Large intestine (tissue), 3 donors: ENCODE results near the gene SLC23A2. TPM values are rescaled to one million over a fixed set of nuclear protein-coding genes. Genes with fewer than 3 reads are reported as not detected.
A peak's percentile ranks its signal among the peaks of the same experiment; 100 is the strongest.

ENCODE experiments used
- DNase-seq, 2 donors: peaks; one replicate each; pipeline versions ENCODE4 v3.0.0 to v3.0.0-alpha.2; 2013
- H3K27ac ChIP-seq: one replicate; pipeline ENCODE4 v1.5.1; 2013; ENCODE audit warnings: low read length
- H3K27me3 ChIP-seq: 2 replicates; pipeline ENCODE4 v1.6.1; 2013; ENCODE audit warnings: low read length; ENCODE audit not compliant: control insufficient read depth, insufficient read depth
- H3K36me3 ChIP-seq: 2 replicates; pipeline ENCODE4 v1.6.1; 2013; ENCODE audit warnings: low read length; ENCODE audit not compliant: control insufficient read depth, insufficient read depth
- H3K4me1 ChIP-seq: one replicate; pipeline ENCODE4 v1.6.1; 2013; ENCODE audit warnings: low read length; ENCODE audit not compliant: control insufficient read depth, insufficient read depth
- H3K4me3 ChIP-seq: one replicate; pipeline ENCODE4 v1.5.1; 2013; ENCODE audit warnings: low read length
- H3K9me3 ChIP-seq: one replicate; pipeline ENCODE4 v1.6.1; 2013; ENCODE audit warnings: mild to moderate bottlenecking, low read depth, low read length, moderate library complexity; ENCODE audit not compliant: control insufficient read depth
- WGBS: methylation state at CpG from one replicate; pipeline ENCODE4 v1.1.5; 2013; ENCODE audit warnings: low lambda C conversion rate; ENCODE audit not compliant: insufficient coverage; 5-methylcytosine and 5-hydroxymethylcytosine counted together
- polyA plus RNA-seq: library from polyadenylated mRNA; unstranded; fragments of 120-200 nt; gene quantifications from one replicate; pipeline ENCODE4 v1.2.1, GENCODE V29; 2013

Gene SLC23A2
- polyA plus RNA-seq, 1 donor: 11.3 TPM

GRCh38 chr20:4902788-4903187, 98.5 kb downstream of the SLC23A2 start:
- Histone ChIP-seq H3K36me3 (peaks cover 10% of the 10 kb centered on the region), H3K27me3 (no peaks in the 10 kb centered on the region), H3K27ac (no peak overlapping the region), H3K9me3 (no peaks in the 10 kb centered on the region), H3K4me1 (peaks cover 12% of the 10 kb centered on the region), H3K4me3 (no peak overlapping the region)
- DNase-seq: no peak
- 26% methylated on average over 2 of the region's 4 CpGs for WGBS

GRCh38 chr20:4901031-4901818, 100.1 kb downstream of the SLC23A2 start:
- peak in 1 of 2 donors; percentile 42 for DNase-seq
- no peaks in the 10 kb centered on the region for H3K9me3 ChIP-seq
- H3K4me1 ChIP-seq: peaks cover 25% of the 10 kb centered on the region
- H3K4me3 ChIP-seq: no peak overlapping the region
- H3K27me3 ChIP-seq: no peaks in the 10 kb centered on the region
- no peak overlapping the region for H3K27ac ChIP-seq
- no CpG with 5 or more reads among the region's 14 CpGs for WGBS
- H3K36me3 ChIP-seq: peaks cover 12% of the 10 kb centered on the region

GRCh38 chr20:4898282-4899244, 102.7 kb downstream of the SLC23A2 start:
- peaks cover 25% of the 10 kb centered on the region for H3K4me1 ChIP-seq
- DNase-seq: peak; percentile 84 to 90
- no peaks in the 10 kb centered on the region for H3K9me3 ChIP-seq
- peak overlapping the region; percentile 67 for H3K27ac ChIP-seq
- WGBS: no CpG with 5 or more reads among the region's 14 CpGs
- no peaks in the 10 kb centered on the region for H3K27me3 ChIP-seq
- peaks cover 12% of the 10 kb centered on the region for H3K36me3 ChIP-seq
- no peak overlapping the region for H3K4me3 ChIP-seq

DNA sequence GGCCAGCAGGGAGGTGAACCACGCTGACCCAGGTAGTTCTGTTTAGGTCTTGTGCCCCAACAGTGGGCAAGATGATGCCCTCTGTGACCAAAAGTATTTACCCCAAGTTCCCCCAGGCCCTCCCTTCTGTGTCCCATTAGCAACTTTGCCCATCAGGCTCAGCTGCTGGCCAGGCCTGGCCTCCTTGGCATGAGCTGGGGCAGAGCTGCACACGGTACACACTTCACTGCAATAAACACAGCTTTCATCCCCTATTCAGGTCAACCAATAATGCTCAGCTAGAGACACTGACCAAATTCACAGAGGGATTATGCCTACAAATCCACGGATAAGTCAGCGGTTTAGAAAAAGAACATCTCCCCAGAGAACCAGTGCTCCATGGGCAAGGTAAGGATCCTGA, 103.7 kb downstream of the SLC23A2 start:
- Histone ChIP-seq H3K4me1 (peaks cover 25% of the 10 kb centered on the region), H3K4me3 (no peak overlapping the region), H3K9me3 (no peaks in the 10 kb centered on the region), H3K27ac (peak overlapping the region; percentile 67), H3K36me3 (peaks cover 12% of the 10 kb centered on the region), H3K27me3 (no peaks in the 10 kb centered on the region)
- no peak for DNase-seq
- no CpG with 5 or more reads among the region's 4 CpGs for WGBS

DNA sequence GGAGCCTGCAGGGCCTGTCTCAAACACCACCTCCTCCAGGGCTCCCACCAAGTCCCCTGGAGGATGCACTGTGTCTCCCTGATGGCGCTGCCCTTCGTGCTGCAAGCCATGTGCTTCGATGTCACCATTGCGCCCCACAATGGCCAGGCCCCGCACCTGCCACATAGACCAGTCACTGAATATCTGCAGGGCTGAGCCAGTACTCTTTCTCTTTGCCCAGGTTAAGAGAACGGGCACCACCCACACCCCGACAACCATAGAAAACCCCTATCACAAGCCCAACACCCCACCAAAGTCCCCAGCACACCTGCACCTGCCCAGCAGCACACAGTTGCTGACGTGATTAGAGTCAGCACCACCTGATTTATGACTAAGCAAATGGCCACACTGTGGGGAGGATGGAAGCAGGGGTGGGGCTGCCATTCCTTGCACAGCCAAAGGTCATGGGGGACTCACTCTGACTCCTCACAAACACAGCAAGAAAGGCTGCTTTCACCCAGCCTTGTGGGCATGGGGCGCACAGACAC, 104.3 kb downstream of the SLC23A2 start:
- no CpG with 5 or more reads among the region's 9 CpGs for WGBS
- Histone ChIP-seq H3K36me3 (peaks cover 12% of the 10 kb centered on the region), H3K9me3 (no peaks in the 10 kb centered on the region), H3K4me3 (no peak overlapping the region), H3K27ac (peak overlapping the region; percentile 67), H3K4me1 (peaks cover 25% of the 10 kb centered on the region), H3K27me3 (no peaks in the 10 kb centered on the region)
- peak; percentile 74 to 88 for DNase-seq

DNA sequence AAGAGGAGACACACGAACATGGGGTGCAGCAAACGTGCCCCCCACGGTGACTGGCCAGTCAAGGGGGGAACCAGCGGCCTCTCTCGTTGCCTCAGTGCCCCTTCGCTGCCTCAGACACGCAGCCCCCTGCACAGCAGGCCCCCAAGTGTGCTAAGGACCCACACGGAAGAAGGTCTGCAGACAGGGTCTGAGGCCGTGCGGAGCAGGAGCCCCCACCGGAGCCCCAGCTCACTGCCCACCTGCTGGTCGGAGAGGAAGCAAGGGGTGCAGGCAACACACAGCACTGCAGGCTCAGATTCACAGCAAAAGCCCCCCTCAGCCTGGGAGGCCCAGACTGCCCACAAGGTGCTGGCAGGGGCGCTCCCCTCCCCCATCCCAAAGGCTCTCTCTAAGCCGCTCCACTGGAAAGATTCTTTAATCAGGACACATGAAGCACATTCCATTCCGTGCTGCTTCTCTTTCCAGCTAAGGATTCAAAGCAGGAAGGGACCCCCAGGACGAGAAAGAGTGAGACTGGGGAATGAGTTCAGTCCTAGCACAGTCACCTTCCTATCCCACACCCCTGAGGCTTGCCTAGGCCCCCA, 105.1 kb downstream of the SLC23A2 start:
- H3K4me1 ChIP-seq: peaks cover 25% of the 10 kb centered on the region
- H3K36me3 ChIP-seq: peaks cover 9% of the 10 kb centered on the region
- no peak overlapping the region for H3K4me3 ChIP-seq
- no peaks in the 10 kb centered on the region for H3K9me3 ChIP-seq
- no peaks in the 10 kb centered on the region for H3K27me3 ChIP-seq
- H3K27ac ChIP-seq: no peak overlapping the region
- DNase-seq: no peak
- no CpG with 5 or more reads among the region's 16 CpGs for WGBS

GRCh38 chr20:4894981-4895381, 106.3 kb downstream of the SLC23A2 start:
- H3K4me1 ChIP-seq: peaks cover 25% of the 10 kb centered on the region
- H3K9me3 ChIP-seq: no peaks in the 10 kb centered on the region
- no peak overlapping the region for H3K27ac ChIP-seq
- H3K36me3 ChIP-seq: peaks cover 6% of the 10 kb centered on the region
- WGBS: 100% methylated on average over 1 of the region's 8 CpGs
- DNase-seq: no peak
- H3K27me3 ChIP-seq: no peaks in the 10 kb centered on the region
- no peak overlapping the region for H3K4me3 ChIP-seq

DNA sequence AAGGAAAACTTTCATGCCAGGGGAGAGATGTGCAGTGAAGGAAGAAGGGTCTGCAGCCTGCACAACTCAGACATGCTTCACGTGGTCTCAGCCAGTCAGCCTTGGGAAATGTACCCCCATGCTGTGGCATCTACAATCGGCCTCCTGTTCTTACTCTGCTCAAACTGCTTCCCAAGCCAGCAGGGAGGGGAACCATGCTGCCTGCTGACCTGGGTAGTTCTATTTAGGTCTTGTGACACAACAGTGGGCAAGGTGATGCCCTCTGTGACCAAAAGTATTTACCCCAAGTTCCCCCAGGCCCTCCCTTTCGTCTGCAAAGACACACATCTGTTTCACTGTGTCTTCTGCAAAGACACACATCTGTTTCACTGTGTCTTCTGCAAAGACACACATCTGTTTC, 106.9 kb downstream of the SLC23A2 start:
- Histone ChIP-seq H3K27ac (no peak overlapping the region), H3K27me3 (no peaks in the 10 kb centered on the region), H3K36me3 (peaks cover 6% of the 10 kb centered on the region), H3K4me1 (peaks cover 25% of the 10 kb centered on the region), H3K4me3 (no peak overlapping the region), H3K9me3 (no peaks in the 10 kb centered on the region)
- WGBS: no CpG with 5 or more reads among the region's 3 CpGs
- no peak for DNase-seq

GRCh38 chr20:4893709-4894108, 107.6 kb downstream of the SLC23A2 start:
- no peak overlapping the region for H3K27ac ChIP-seq
- DNase-seq: no peak
- no CpG with 5 or more reads among the region's 7 CpGs for WGBS
- H3K36me3 ChIP-seq: peaks cover 9% of the 10 kb centered on the region
- H3K9me3 ChIP-seq: no peaks in the 10 kb centered on the region
- no peak overlapping the region for H3K4me3 ChIP-seq
- peaks cover 22% of the 10 kb centered on the region for H3K4me1 ChIP-seq
- H3K27me3 ChIP-seq: no peaks in the 10 kb centered on the region

DNA sequence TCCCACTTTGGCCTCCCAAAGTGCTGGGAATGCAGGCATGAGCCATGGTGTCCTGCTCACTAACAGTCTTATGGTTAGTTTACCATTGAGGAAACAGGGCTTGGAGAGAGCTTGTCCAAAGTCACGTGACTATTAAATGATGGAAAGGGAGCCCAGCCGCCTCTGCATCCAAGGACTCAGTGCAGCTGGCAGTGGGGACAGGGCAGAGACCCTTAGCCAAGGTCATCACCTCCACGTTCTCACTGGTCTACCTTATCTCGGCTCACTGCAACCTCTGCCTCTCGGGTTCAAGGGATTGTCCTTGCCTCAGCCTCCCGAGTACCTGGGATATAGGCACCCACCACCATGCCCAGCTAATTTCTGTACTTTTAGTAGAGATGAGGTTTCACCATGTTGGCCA, 109.3 kb downstream of the SLC23A2 start:
- Histone ChIP-seq H3K4me3 (no peak overlapping the region), H3K9me3 (no peaks in the 10 kb centered on the region), H3K27ac (no peak overlapping the region), H3K27me3 (no peaks in the 10 kb centered on the region), H3K4me1 (peaks cover 5% of the 10 kb centered on the region), H3K36me3 (peaks cover 8% of the 10 kb centered on the region)
- no CpG with 5 or more reads among the region's 6 CpGs for whole genome bisulfite sequencing
- DNase-seq: no peak
